OCI-M2 (cell line): Measurements from ENCODE around the gene SPOCK3.

ENCODE experiments used
- DNase-seq: peaks from one replicate; lab custom pipeline; 2025; ENCODE audit not compliant: unreplicated experiment; lab: John Stamatoyannopoulos, UW

SPOCK3 gene

DNA sequence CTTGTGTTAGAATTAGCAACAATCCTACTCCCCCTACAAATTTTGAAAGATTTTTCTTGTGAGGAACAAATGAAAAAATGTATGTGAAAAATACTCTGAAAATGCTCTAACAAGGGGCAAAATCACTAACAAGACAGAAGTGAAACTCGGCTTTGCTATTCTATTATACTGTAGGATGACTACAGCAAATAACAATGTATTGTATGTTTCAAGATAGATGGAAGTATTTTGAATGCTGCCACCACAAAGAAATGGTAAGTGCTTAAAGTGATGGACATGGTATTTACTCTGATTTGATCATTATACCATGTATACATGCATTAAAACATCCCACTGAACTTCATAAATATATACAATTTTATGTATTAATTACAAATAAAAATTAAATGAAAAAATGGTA lies 192.8 kb downstream of the SPOCK3 start:
- no peak for DNase-seq

GRCh38 chr4:167035390-167035789 lies 198.9 kb downstream of the SPOCK3 start:
- DNase-seq = no peak

- DNase-seq = no peak
Measured at GRCh38 chr4:167034983-167035382, 199.3 kb downstream of the SPOCK3 start.

DNA sequence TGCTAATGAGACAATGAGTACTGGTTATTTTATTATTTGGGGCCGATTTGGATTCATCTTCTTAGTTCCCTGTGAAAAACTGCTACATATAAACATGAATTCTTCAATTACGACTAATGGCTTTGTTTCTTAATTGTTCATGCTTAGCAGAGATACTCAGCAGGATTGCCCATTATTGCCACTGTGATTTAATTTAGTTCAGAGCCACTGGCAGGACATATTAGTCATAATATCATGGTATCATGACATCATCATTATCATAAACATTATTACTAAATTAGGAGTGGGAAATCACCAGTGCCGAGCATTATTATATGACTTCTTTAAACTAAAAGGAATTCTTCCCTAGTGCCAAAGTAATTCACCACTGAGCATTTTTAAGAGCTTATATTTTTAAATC lies 201.4 kb downstream of the SPOCK3 start:
- DNase-seq = no peak

DNA sequence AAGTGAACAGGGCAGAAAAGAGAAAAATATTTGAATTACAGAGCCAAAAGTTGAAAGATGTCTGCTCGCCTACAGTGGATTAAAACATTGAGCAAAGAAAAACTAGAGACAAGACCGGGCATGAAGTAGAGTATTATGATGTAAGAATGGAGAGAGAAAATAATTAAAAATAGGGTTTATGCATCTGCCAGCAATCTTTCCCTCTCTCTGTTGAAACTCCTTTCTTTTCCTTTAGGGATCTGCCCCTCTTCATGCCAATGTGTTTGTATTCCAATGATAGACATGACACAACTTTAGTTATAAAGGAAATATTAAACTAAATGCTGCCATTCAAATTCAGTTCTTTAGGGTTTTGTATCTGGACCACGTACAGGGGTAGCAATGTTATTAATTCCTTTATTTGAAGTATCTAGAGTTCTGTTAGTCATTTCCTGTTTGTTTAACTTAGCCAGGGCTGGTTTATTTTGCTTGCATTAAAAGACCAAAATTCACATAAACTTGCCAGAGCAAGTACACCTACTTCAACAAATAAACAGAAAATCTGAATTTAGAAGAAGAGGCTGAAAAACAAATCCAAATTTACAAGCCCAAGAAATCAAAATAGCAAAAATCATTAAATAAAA lies 202.6 kb downstream of the SPOCK3 start:
- no peak for DNase-seq

- no peak for DNase-seq
Measured at GRCh38 chr4:167028976-167029375, 205.3 kb downstream of the SPOCK3 start.

DNA sequence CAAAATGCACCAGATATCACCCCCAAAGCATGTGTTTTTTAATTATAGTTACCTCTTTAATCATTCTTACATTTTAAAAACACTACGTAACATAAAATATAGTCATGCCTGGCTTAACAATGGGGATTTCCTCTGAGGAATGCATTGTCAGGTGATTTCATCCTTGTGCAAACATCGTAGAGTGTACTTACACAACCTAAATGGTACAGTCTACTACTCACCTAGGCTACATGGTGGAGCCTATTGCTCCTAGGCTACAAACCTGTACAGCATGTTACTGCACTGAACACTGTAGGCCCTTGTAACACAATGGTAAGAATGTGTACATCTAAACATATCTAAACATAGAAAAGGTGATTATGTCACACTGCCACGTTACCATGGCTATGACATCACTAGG lies 208.6 kb downstream of the SPOCK3 start:
- DNase-seq = no peak

- no peak for DNase-seq
Measured at GRCh38 chr4:167023364-167023925, 210.8 kb downstream of the SPOCK3 start.

DNA sequence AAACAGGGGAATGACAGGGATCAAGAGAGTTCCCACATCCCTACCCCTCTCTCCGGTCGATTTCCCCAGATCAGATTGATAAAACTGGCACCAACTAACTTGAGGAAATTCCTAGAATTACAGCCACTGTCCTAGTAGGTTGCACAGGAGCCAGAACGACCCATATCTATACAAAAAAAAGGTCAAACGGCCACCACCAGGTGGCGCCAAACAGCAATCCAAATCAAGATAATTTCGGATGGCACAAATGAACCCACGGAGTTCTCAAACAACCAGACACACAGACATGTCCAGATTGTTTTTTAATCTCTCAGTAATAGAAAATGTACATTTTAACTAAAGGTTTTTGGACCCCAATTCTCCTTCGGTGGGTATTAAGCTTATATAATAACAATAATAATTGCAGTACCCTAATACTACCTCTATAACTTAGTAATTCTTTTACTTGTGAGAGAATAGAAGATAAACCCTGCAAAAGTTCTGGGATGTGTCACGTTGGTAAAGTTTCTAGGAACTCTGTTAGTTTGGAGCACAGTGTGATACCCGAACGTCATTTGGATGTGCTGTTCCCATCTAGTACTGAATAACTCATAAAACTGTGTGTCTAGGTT lies 212.6 kb downstream of the SPOCK3 start:
- DNase-seq = peak; percentile 11

DNA sequence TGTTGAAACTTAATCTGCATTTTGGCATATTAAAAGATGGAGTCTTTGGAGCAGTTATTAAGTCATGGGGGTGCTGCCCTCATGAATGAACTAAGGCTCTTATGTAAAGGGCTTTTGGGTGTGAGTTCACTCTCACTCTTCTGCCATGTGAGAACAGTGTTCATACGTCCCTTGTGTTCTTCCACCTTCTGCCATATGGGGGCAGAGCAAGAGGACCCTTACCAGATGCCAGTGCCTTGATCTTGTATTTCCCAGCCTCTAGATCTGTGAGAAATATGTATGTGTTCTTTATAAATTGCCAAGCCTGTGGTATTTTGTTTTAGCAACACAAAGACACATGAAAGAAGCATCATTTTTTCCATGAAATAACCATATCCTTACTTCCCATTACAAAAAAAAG lies 213.9 kb downstream of the SPOCK3 start:
- DNase-seq = no peak

DNA sequence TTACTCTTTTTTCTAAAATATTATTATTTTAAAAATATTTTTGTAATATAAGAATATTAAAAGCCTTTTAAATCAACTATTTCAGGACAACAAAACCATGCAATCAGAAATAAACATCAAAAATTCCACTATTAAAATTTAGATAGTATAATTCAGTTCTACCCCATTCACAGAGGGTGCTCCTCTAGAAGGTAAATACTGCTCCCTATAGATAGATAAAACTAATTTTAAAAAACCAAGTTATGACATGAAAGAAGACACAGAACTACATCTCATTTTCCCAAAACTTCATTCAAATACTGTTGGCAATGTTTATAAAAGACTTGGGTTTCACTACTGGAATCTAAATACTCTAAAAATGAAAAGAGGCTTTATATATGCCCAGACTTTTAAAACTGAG lies 219.3 kb downstream of the SPOCK3 start:
- no peak for DNase-seq

DNA sequence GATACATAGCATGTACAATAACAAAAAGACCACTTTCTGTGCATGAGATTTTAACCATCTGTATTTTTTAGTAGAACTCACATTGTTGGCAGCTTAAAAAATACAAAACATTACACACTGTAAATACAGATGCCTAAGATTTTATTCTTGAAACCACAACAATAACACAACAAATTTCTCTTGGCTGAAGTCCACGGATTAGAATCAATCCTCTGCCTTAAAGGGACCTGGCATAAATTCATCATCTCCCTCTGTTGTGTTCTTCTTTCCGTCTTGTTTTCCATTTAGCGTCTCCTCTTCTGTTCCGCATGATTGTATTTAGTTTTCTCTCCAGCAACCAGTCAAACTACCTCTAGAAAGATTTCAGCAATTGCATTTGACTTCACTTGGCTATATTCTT lies 231.0 kb downstream of the SPOCK3 start:
- DNase-seq = no peak

GRCh38 chr4:167000141-167000852 lies 234.0 kb downstream of the SPOCK3 start:
- no peak for DNase-seq

GRCh38 chr4:166996216-166996615 lies 238.1 kb downstream of the SPOCK3 start:
- no peak for DNase-seq

GRCh38 chr4:166994686-166995085 lies 239.6 kb downstream of the SPOCK3 start:
- DNase-seq = no peak

DNA sequence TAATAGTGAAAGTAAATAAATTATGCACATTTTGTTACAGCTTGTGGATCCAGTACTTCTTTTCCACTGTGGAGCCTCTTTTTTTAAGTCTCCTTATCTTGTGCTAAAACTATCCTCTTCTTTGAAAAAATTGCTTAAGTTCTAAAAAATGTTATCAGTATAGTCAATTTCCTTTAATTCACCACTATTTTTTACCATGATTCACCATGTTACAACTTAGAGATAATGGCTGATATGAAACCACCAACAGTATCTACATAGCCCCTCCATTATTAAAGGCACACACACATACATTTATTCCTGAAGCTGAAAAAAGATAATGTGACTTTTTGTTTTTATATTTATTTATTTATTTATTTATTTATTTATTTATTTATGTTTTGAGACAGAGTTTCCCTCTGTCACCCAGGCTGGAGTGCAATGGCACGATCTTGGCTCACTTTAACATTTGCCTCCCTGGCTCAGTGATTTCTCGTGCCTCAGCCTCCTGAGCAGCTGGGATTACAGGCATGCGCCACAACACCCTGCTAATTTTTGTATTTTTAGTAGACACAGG lies 243.2 kb downstream of the SPOCK3 start:
- no peak for DNase-seq

GRCh38 chr4:166989886-166990285 lies 244.4 kb downstream of the SPOCK3 start:
- no peak for DNase-seq

DNA sequence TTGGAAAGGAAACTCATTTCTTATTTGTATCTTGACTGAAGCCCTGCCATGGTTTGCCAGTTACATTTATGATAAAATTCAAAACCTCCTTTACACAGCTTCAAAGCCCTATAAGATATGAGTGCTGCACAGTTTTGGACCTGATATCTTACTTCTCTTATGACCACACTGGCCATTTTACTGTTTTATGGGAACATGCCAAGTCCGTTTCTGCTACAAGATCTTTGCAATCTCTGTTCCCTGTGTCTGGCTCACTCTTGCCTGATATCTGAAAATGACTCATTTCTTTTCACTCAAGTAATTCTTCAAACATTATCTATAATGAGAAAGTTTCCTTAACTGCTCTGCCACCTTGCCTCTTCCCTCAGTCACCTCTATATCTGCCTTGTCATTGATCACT lies 247.3 kb downstream of the SPOCK3 start:
- no peak for DNase-seq

DNA sequence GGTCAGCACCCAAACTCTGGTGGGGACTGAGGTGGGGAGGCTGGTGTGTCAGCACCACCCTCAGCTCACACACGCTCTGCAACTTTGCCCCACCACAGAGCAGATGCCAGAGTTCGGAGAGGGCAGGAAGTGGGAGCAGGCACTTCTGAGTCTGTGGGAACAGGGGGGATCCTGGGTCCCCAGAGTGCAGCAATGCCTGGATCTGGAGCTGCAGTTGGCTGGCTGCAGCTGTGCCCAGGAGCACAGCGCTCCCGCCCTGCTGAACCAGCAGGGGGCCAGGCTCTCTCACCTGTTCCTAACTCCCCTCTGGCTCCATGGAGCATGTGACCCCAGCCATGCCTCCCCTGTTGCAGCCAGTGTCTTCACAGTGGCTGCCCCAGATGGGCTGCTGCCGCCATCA lies 252.4 kb downstream of the SPOCK3 start:
- DNase-seq = no peak

DNA sequence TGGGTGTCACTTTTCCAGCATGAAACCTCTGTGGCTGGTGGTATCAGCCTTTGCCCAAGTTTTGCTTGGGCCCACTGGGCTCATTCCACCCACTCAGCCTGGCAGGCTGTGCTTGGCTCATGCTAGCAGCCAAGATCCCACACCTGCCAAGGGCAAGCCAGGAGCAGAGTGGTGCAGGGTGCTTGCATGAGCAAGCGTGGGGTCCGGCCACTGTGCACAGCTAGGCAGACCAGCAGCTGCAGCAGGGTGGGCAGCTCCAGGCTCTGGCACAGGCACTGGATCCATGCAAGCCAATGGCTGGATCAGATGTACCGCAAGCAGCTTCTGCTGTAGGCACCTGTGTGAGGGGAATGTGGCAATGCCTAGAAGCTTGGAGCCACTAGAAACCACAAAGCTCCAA lies 253.9 kb downstream of the SPOCK3 start:
- no peak for DNase-seq

- no peak for DNase-seq
Measured at GRCh38 chr4:166977596-166977995, 256.7 kb downstream of the SPOCK3 start.

- DNase-seq = no peak
Measured at GRCh38 chr4:166972071-166972470, 262.2 kb downstream of the SPOCK3 start.
